K562 (cell line): ENCODE measurements around the gene MRPL55. TPM values are rescaled to one million over a fixed set of nuclear protein-coding genes. Genes with fewer than 3 reads are reported as not detected.
A peak's percentile ranks its signal among the peaks of the same experiment; 100 is the strongest.

Source experiments
- CEBPG ChIP-seq, 3 experiments: fragments of 200-800 bp in 1 of 3; sonication (Bioruptor generic) in 1 of 3; sonication (generic) in 1 of 3; formaldehyde crosslinking in 1 of 3; IDR thresholded peaks in 2 of 3; conservative IDR thresholded peaks in 1 of 3; 2 replicates each; pipeline versions ENCODE4 v1.6.1 to v1.8.0; 2016 to 2022; ENCODE audit warnings: missing compliant biosample characterization in 2 of 3, missing genetic modification characterization in 2 of 3, mild to moderate bottlenecking in 1 of 3, missing genetic modification reagents in 1 of 3
- NEUROD1 ChIP-seq: fragments of 150-350 bp; IDR thresholded peaks from 2 replicates; pipeline ENCODE4 v1.6.1; 2014; ENCODE audit warnings: borderline replicate concordance, low read length, low read depth; ENCODE audit not compliant: partially characterized antibody
- POLR2G ChIP-seq: fragments of 200-400 bp; formaldehyde crosslinking; IDR thresholded peaks from 2 replicates; pipeline ENCODE4 v1.6.1; 2017; ENCODE audit warnings: low read depth, mild to moderate bottlenecking, antibody characterized with exemption, low read length, moderate library complexity
- RBM14 ChIP-seq: fragments of 200-400 bp; formaldehyde crosslinking; IDR thresholded peaks from 2 replicates; pipeline ENCODE4 v1.6.1; 2018; ENCODE audit warnings: low read depth, mild to moderate bottlenecking, low read length, moderate library complexity, borderline replicate concordance; ENCODE audit not compliant: insufficient read depth
- SAP30 ChIP-seq: fragments of 200-600 bp; sonication (generic); IDR thresholded peaks from 2 replicates; pipeline ENCODE4 v1.6.1; 2012; ENCODE audit warnings: borderline replicate concordance, low read depth, mild to moderate bottlenecking, moderate library complexity, low read length, control low read depth, inconsistent platforms; ENCODE audit not compliant: insufficient read depth, poor library complexity, severe bottlenecking
- U2AF1 ChIP-seq: fragments of 200-400 bp; formaldehyde crosslinking; optimal IDR thresholded peaks from 2 replicates; pipeline ENCODE3; 2017; ENCODE audit warnings: mild to moderate bottlenecking, low read depth, low read length, moderate library complexity
- polyA plus RNA-seq, 8 experiments: library from polyadenylated mRNA; depleted of rRNA in 4 of 8; stranded (reverse) in 5 of 8; unstranded in 3 of 8; fragments of >200 nt; fragmentation: Nextera tagmentation in 2 of 8; fragmentation: Illumina TruSeq in 1 of 8; extraction: Ambion mirVana in 2 of 8; extraction: Trizol in 1 of 8; gene quantifications; 2 replicates each; pipeline versions ENCODE4 v1.2.1 to v1.2.3, GENCODE V29; 2011 to 2014; ENCODE audit warnings: inconsistent platforms in 1 of 8, missing spikeins in 1 of 8
- total RNA-seq, 7 experiments: library from RNA; depleted of rRNA in 6 of 7; stranded (reverse); fragments of >200 nt in 6 of 7; fragmentation: Illumina TruSeq in 2 of 7; extraction: Trizol in 2 of 7; gene quantifications; 2 replicates each; pipeline versions ENCODE4 v1.2.1 to v1.2.3, GENCODE V29; 2011 to 2021; ENCODE audit warnings: low replicate concordance in 1 of 7
- TF ChIP-seq, protein P1 (sequence below): fragments of 450-650 bp; IDR thresholded peaks from 2 replicates; pipeline ENCODE4 v1.6.1; 2016; ENCODE audit warnings: missing biosample characterization, missing genetic modification characterization
- TF ChIP-seq, protein P2 (sequence below): fragments of 250-450 bp; sonication (Bioruptor Pico); IDR thresholded peaks from 2 replicates; pipeline ENCODE4 v1.8.0; 2021; ENCODE audit warnings: moderate library complexity, mild to moderate bottlenecking, inconsistent platforms
- TF ChIP-seq, protein P3 (sequence below): fragments of 250-450 bp; sonication (Bioruptor Pico); IDR thresholded peaks from 2 replicates; pipeline ENCODE4 v1.8.0; 2022; ENCODE audit warnings: moderate library complexity, mild to moderate bottlenecking, inconsistent platforms
- TF ChIP-seq, protein P4 (sequence below): IDR thresholded peaks from 2 replicates; pipeline ENCODE4 v1.6.1; 2012; ENCODE audit warnings: low read depth, low read length, improper control_type of control experiment, borderline replicate concordance
- TF ChIP-seq, protein P5 (sequence below): fragments of 450-650 bp; IDR thresholded peaks from 2 replicates; pipeline ENCODE4 v1.6.1; 2017; ENCODE audit warnings: antibody characterized with exemption, mild to moderate bottlenecking
- TF ChIP-seq, protein P6 (sequence below), 2 experiments: fragments of 200-800 bp in 1 of 2; sonication (Bioruptor generic) in 1 of 2; sonication (generic) in 1 of 2; formaldehyde crosslinking in 1 of 2; IDR thresholded peaks in 1 of 2; conservative IDR thresholded peaks in 1 of 2; 2 replicates each; pipeline versions ENCODE4 v1.5.0 to v1.6.1; 2016 to 2020; ENCODE audit warnings: missing compliant biosample characterization in 1 of 2, missing genetic modification characterization in 1 of 2, missing genetic modification reagents in 1 of 2

The MRPL55 gene
- total and polyA plus RNA-seq, 9 of the 15 experiments (the other 6 are each of a cell fraction or from before 2014, with no cell fraction given): 34.9 to 228 (median 81.0) TPM

DNA sequence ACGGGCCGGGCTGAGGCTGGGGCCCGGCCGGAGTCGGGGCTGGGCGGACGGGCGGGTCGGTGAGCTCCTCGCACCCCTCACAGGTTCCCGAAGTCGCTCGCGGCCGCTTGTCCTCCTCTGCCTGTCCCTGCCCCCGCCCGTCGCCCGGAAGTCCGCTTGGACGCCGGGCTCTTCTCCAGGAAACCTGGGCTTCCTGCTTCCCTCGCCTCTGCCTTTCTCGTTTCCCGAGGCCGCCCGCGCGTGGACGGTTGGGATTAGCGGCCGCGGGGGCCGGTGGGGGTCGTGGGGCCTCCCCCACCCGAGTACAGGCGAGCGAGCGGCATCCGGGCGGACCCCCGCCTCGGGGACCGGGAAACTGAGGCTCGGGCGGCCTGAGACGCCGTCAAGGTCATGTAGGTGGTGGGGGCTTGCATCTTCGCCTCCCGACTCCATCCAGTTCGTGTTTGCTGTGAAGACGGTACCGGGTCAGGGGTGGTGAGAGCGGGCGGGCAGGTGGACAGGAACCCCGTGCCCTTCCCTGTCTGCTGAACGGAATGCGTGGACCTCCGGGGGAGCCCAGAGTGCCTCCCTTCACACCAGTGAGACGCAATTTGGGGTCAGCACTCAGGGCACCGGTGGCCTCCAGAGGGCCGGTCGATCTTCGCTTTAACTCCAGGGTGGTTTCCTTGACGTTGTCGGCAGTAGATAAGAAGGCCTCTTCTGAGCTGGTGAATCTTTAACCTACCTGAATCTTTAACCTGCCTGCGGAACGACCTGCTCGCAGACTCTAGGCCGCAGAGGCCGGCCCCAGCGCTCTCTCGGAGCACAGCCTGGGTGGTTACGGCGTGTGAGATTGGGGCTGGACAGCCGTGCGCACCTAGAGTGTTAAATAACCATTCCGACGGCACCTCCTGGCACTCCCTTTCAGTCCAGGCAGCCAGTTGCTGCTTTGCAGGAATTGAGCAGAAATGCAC lies 25.9 kb downstream of the MRPL55 start (continued):
- TF ChIP-seq SAP30 (peak; percentile 60), RBM14 (0 out of 2 replicates have a peak, but pooled peaks have one; percentile 79), CEBPG (CRISPR knock-in tag; IDR thresholded peaks at IDR 0.05) (peak; percentile 49), CEBPG (tag; conservative IDR thresholded peaks at IDR 0.05 in 1 of 2, IDR thresholded peaks at IDR 0.05 in 1 of 2) (no peak), POLR2G (peak; percentile 77), NEUROD1 (no peak), U2AF1 (no peak)
- TF ChIP-seq, protein P1, sequence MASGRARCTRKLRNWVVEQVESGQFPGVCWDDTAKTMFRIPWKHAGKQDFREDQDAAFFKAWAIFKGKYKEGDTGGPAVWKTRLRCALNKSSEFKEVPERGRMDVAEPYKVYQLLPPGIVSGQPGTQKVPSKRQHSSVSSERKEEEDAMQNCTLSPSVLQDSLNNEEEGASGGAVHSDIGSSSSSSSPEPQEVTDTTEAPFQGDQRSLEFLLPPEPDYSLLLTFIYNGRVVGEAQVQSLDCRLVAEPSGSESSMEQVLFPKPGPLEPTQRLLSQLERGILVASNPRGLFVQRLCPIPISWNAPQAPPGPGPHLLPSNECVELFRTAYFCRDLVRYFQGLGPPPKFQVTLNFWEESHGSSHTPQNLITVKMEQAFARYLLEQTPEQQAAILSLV (tag): no peak
- TF ChIP-seq, protein P2, sequence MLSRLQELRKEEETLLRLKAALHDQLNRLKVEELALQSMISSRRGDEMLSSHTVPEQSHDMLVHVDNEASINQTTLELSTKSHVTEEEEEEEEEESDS: no peak
- TF ChIP-seq, protein P3, sequence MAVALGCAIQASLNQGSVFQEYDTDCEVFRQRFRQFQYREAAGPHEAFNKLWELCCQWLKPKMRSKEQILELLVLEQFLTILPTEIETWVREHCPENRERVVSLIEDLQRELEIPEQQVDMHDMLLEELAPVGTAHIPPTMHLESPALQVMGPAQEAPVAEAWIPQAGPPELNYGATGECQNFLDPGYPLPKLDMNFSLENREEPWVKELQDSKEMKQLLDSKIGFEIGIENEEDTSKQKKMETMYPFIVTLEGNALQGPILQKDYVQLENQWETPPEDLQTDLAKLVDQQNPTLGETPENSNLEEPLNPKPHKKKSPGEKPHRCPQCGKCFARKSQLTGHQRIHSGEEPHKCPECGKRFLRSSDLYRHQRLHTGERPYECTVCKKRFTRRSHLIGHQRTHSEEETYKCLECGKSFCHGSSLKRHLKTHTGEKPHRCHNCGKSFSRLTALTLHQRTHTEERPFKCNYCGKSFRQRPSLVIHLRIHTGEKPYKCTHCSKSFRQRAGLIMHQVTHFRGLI: no peak
- TF ChIP-seq, protein P4, sequence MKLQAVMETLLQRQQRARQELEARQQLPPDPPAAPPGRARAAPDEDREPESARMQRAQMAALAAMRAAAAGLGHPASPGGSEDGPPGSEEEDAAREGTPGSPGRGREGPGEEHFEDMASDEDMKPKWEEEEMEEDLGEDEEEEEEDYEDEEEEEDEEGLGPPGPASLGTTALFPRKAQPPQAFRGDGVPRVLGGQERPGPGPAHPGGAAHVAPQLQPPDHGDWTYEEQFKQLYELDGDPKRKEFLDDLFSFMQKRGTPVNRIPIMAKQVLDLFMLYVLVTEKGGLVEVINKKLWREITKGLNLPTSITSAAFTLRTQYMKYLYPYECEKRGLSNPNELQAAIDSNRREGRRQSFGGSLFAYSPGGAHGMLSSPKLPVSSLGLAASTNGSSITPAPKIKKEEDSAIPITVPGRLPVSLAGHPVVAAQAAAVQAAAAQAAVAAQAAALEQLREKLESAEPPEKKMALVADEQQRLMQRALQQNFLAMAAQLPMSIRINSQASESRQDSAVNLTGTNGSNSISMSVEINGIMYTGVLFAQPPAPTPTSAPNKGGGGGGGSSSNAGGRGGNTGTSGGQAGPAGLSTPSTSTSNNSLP: no peak
- TF ChIP-seq, protein P5, sequence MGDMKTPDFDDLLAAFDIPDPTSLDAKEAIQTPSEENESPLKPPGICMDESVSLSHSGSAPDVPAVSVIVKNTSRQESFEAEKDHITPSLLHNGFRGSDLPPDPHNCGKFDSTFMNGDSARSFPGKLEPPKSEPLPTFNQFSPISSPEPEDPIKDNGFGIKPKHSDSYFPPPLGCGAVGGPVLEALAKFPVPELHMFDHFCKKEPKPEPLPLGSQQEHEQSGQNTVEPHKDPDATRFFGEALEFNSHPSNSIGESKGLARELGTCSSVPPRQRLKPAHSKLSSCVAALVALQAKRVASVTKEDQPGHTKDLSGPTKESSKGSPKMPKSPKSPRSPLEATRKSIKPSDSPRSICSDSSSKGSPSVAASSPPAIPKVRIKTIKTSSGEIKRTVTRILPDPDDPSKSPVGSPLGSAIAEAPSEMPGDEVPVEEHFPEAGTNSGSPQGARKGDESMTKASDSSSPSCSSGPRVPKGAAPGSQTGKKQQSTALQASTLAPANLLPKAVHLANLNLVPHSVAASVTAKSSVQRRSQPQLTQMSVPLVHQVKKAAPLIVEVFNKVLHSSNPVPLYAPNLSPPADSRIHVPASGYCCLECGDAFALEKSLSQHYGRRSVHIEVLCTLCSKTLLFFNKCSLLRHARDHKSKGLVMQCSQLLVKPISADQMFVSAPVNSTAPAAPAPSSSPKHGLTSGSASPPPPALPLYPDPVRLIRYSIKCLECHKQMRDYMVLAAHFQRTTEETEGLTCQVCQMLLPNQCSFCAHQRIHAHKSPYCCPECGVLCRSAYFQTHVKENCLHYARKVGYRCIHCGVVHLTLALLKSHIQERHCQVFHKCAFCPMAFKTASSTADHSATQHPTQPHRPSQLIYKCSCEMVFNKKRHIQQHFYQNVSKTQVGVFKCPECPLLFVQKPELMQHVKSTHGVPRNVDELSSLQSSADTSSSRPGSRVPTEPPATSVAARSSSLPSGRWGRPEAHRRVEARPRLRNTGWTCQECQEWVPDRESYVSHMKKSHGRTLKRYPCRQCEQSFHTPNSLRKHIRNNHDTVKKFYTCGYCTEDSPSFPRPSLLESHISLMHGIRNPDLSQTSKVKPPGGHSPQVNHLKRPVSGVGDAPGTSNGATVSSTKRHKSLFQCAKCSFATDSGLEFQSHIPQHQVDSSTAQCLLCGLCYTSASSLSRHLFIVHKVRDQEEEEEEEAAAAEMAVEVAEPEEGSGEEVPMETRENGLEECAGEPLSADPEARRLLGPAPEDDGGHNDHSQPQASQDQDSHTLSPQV: no peak
- TF ChIP-seq, protein P6, sequence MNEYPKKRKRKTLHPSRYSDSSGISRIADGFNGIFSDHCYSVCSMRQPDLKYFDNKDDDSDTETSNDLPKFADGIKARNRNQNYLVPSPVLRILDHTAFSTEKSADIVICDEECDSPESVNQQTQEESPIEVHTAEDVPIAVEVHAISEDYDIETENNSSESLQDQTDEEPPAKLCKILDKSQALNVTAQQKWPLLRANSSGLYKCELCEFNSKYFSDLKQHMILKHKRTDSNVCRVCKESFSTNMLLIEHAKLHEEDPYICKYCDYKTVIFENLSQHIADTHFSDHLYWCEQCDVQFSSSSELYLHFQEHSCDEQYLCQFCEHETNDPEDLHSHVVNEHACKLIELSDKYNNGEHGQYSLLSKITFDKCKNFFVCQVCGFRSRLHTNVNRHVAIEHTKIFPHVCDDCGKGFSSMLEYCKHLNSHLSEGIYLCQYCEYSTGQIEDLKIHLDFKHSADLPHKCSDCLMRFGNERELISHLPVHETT (CRISPR knock-in tag; conservative IDR thresholded peaks at IDR 0.05 in 1 of 2, IDR thresholded peaks at IDR 0.05 in 1 of 2): 0 out of 4 replicates have a peak, but pooled peaks have one; percentile 12 to 75
